ENCODE measurements around the gene BLVRB. TPM values are rescaled to one million over a fixed set of nuclear protein-coding genes. Genes with fewer than 3 reads are reported as not detected.

Gene BLVRB
- total RNA-seq, 1 experiment from 2014 or later, result 113 TPM

GRCh38 chr19:40492274-40492673 is 26.7 kb upstream of the BLVRB start (continued):
- TF ChIP-seq CTCF (IDR thresholded peaks at IDR 0.05 in 2 of 3, conservative IDR thresholded peaks at IDR 0.05 in 1 of 3; ENCODE audit: borderline replicate concordance in 1 of 3, insufficient read depth in 1 of 3, low read depth in 2 of 3, low read length in 2 of 3) (no peak), EGR1 (IDR thresholded peaks at IDR 0.05; ENCODE audit: low read depth) (no peak)

GRCh38 chr19:40489882-40490230 is 24.3 kb upstream of the BLVRB start:
- Histone ChIP-seq H3K27ac (ENCODE audit: low read depth, low read length) (no peak overlapping the region), H3K9me2 (ENCODE audit: insufficient read depth) (no peaks in the 10 kb centered on the region), H3K27me3 (ENCODE audit: insufficient read depth, low read length) (peaks cover 5% of the 10 kb centered on the region), H3K36me3 (ENCODE audit: control insufficient read depth in 1 of 2, insufficient read depth in 2 of 2, low read length in 2 of 2) (no peaks in the 10 kb centered on the region), H3K79me2 (ENCODE audit: insufficient read depth, low read length) (no peaks in the 10 kb centered on the region), H3K9ac (ENCODE audit: low read length) (no peak overlapping the region), H2AFZ (ENCODE audit: low read depth, low read length, poor library complexity, severe bottlenecking) (no peak overlapping the region), H3K4me1 (ENCODE audit: control insufficient read depth in 1 of 2, insufficient read depth in 2 of 2, low read length in 2 of 2) (peaks cover 9 to 13% of the 10 kb centered on the region in 2 experiments), H3K4me3 (replicated peaks in 1 of 2; ENCODE audit: low read depth in 1 of 2, low read length in 2 of 2) (no peak overlapping the region), H4K20me1 (ENCODE audit: insufficient read depth) (no peaks in the 10 kb centered on the region), H3K9me3 (ENCODE audit: control insufficient read depth in 1 of 2, insufficient read depth in 1 of 2, low read depth in 1 of 2, low read length in 2 of 2) (no peaks in the 10 kb centered on the region), H3K4me2 (ENCODE audit: low read length) (no peak overlapping the region)
- ATAC-seq, result no peak
- intact Hi-C loops (cut with micrococcal nuclease), result no loop called here
- BruUV-seq (replicated peaks), result no TSS peak
- RAD21 ChIA-PET (ENCODE audit: low non-redundant PET in 1 of 2, low total read pairs in 2 of 2, uncharacterized antibody in 2 of 2, unreplicated experiment in 2 of 2), result no interaction called here
- TF ChIP-seq ZNF274 (IDR thresholded peaks at IDR 0.05; ENCODE audit: low read depth, low read length) (no peak), SRF (IDR thresholded peaks at IDR 0.05; ENCODE audit: low read depth) (no peak), CEBPB (IDR thresholded peaks at IDR 0.05; ENCODE audit: low read depth) (no peak), TCF7L2 (IDR thresholded peaks at IDR 0.05; ENCODE audit: borderline replicate concordance, extremely low read depth, insufficient read depth, insufficient read length) (no peak), EZH2 (IDR thresholded peaks at IDR 0.05) (no peak)
- POLR2A ChIA-PET, result interaction anchor here (1.0 kb wide), 1 partner anchor 24 kb away, joined by 3 read pairs; the partner anchor contains the start of gene BLVRB
- CTCF ChIA-PET, result no interaction called here
- DNase-seq (ENCODE audit: low read depth, low spot score), result no peak
